Stimulated activated CD8-positive, alpha-beta memory T cell treated with anti-CD3 and anti-CD28 coated beads, Interleukin-12 subunit alpha, Interleukin-12 subunit beta, amount 100 ng/mL, for 1 hour (primary cell): ENCODE measurements around the gene ABHD18.
"Not testable (repeated sequence)": the region's sequence is repeated elsewhere in the genome, so short reads cannot be mapped to it uniquely, and the experiment has no call there.

ENCODE experiments used
- DNase-seq: peaks from one replicate; pipeline ENCODE4 v3.0.0-alpha.2; 2020; ENCODE audit warnings: low read depth

ABHD18 gene

DNA sequence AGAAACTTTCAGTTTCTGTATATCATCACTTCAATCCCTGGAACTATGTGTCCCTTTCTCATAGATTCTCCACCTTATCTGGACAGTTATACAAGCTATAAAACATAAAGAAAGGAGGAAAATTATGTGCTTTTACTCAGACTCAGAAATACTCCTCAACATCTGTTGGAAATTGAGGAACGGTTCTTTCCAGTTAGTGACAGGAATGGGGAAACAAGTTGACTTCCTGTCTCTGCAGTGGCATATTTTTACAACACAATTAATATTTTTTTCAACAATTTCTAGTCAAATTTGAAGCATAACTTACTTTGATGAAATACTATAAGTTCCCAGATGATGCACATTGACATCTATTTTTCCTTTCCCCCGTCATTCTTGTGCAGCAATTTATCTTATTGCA, 27.9 kb downstream of the ABHD18 start:
- no peak for DNase-seq

- DNase-seq: no peak
These were observed 30.6 kb downstream of the ABHD18 start for GRCh38 chr4:127995776-127996175.

- DNase-seq: not testable (repeated sequence)
These were observed 31.3 kb downstream of the ABHD18 start for GRCh38 chr4:127996521-127996920.

- no peak for DNase-seq
These were observed 32.6 kb downstream of the ABHD18 start for GRCh38 chr4:127997534-127998388.

GRCh38 chr4:128006592-128006991, 41.4 kb downstream of the ABHD18 start:
- no peak for DNase-seq

DNA sequence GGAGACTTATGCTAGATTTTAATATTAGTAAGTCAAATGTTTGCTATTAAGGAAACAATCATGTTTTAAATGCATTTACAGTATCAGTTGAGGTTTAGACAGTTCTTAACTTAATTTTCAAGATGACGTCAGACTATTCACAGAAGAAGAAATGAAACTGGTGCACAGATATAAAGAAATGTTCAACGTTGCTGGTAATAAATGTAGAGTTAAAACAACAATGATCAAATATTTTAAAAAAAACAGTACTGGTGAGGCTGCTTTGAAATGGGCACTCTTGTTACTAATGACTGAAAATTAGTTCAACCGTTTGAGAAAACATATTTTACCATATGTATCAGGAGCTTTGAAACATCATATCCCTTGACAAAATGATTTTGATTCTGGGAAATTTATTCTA, 44.2 kb downstream of the ABHD18 start:
- DNase-seq: no peak

DNA sequence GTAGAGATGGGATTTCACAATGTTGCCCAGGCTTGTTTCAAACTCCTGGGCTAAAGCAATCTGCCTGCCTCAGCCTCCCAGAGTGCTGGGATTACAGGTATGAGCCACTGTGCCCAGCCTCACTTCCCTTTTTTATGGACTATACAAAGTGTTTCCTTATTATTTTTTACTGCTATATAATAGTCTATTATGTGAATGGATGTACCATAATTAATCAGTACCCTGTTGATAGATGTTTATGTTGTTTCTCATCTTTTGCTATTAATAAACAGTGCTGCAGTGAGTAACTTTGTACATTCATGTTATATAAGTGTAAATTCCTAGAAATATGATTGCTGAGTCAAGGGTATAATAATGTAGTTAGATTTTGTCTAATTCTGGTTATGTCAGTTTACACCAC, 60.1 kb downstream of the ABHD18 start:
- DNase-seq: no peak

- no peak for DNase-seq
These were observed 64.7 kb downstream of the ABHD18 start for GRCh38 chr4:128029907-128030306.

DNA sequence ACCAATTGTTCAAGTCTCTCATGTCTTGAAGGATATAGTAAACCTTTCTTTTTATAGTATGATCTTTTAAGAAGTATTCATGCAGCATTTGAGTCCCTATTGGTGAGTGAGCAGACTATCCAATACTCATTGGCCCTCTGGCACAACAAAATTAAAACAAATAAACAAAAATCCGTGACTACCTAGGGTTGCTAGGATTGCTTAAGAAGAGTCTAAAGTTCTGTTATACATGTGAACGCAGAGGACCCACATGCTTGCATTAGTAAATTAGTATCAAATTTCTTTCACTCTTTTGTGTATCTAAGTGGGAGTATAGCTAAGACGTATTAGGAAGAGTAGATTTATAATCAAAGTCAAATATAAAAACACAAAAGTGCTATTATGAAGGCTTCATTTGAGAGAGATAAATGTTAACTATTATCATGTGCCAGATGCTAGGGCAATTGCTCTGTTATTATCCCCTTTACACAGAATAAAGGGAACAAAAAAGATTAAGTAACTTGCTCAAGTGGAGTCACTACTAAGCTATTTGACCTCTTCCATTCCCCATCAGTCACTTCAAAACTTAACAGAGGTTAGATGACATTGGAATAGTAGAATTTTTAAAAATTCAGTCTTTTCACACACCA, 66.7 kb downstream of the ABHD18 start:
- no peak for DNase-seq

DNA sequence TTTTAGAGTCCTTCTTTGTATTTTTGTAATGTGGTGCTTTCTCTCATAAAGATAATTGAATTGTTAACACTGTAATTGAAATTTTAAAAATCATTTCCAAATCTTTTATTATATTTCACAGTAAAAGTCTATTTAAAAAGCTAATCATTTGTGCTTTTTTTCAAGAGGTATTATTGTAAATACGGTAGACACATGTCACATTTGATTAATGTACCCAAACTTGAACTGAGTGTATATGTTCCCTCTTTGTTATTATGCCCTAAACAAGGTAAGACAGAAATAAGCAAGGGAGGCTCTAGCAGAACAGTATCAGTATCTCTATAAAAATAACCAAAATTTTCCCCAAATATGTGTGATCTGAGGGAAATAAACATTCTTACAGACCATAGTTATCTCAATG, 74.4 kb downstream of the ABHD18 start:
- no peak for DNase-seq

DNA sequence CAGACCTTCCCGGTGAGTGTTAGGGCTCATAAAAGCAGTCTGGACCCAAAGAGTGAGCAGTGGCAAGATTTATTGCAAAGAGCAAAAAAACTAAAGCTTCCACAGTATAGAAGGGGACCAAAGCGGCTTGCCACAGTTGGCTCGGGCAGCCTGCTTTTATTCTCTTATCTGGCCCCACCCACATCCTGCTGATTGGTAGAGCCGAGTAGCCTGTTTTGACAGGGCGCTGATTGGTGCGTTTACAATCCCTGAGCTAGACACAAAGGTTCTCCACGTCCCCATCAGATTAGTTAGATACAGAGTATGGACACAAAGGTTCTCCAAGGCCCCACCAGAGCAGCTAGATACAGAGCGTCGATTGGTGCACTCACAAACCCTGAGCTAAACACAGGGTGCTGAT, 81.8 kb downstream of the ABHD18 start:
- not testable (repeated sequence) for DNase-seq

DNA sequence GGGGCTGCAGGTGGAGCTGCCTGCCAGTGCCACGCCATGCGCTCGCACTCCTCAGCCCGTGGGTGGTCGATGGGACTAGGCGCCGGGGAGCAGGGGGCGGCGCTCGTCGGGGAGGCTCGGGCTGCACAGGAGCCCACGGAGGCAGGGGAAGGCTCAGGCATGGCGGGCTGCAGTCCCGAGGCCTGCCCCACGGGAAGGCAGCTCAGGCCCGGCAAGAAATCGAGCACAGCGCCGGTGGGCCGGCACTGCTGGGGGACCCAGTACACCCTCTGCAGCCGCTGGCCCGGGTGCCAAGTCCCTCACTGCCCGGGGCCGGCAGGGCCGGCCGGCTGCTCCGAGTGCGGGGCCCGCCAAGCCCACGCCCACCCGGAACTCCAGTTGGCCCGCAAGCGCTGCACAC, 82.3 kb downstream of the ABHD18 start:
- not testable (repeated sequence) for DNase-seq

DNA sequence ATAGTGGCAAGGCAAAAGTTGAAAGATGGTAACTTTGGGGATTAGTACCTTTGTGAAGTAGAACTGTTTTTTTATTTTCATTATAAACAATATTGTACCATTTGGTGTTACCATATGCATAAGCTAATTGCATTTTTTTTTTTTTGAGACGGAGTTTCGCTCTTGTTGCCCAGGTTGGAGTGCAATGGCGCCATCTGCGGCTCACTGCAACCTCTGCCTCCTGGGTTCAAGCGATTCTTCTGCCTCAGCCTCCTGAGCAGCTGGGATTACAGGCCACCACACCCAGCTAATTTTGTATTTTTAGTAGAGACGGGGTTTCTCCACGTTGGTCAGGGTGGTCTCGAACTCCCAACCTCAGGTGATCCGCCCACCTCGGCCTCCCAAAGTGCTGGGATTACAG, 86.0 kb downstream of the ABHD18 start:
- not testable (repeated sequence) for DNase-seq

DNA sequence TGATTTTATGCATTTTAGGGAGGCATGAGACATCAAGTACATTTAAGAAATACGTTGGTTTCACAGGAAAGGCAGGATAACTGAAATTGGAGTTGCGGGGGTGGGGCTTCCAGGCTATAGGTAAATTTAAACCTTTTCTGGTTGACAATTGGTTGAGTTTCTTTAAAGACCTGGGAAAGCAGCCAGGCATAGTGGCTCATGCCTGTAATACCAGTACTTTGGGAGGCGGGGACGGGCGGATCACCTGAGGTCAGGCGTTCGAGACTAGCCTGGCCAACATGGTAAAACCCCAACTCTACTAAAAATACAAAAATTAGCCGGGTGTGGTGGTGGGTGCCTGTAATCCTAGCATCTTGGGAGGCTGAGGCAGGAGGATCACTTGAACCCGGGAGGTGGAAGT, 89.7 kb downstream of the ABHD18 start:
- DNase-seq: not testable (repeated sequence)

- DNase-seq: not testable (repeated sequence)
These were observed 90.4 kb downstream of the ABHD18 start for GRCh38 chr4:128055441-128056206.

GRCh38 chr4:128056396-128056795, 91.2 kb downstream of the ABHD18 start:
- no peak for DNase-seq

- no peak for DNase-seq
These were observed 95.0 kb downstream of the ABHD18 start for GRCh38 chr4:128060121-128060698.

- DNase-seq: peak; percentile 84
These were observed 95.7 kb downstream of the ABHD18 start, which contains the start of gene LARP1B for GRCh38 chr4:128060699-128061565. Gene LARP1B, plus strand, starts transcription at chr4:128061312. Its CDS starts 13,640 bp downstream, at chr4:128074952.

DNA sequence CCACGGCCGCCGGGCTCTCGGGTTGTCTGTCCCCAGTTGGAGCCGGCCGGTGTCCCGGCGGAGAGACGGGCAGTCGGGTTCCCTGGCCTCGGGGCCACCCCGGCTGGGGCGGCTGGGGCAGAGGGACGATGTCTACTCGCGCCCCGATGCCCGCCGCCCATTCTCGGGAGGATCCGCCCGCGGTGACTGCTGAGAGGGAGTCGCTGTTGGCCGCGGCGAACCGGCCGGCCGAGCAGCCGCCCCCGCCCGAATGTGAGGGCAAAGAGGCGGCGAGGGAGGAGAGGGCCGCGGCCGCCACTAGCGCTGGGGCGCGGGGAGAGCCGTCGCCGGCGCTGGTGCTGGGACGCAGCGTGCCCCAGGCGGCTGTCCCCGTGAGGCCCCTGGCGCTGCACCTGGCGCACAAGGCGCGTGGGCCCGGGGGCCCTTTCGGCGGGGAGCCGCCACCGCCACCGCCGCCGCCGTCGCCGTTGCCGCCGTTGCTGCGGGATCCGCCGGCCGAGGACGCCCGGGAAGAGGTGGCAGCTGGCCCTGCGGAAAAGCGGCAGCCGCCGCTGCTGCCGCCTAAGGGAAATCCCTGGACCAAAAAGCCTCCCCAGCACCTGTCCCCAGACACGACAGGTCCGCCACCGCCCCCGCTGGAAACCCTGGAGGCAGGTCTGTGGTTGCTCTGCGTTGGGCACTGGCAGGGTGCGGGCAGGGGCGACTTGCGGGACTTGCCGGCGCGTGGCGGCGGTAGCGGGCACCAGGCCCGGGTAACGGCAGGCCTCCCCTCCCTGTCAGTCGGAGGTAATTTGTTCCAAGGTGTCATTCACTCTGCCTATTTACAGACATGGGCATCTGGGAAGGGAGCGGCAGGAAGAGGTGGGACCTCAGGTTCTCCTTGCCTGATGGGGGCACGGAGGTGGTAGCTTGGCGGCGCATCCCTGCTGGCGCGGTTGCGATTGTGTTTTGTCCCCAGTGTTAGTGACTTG, 96.6 kb downstream of the ABHD18 start:
- DNase-seq: peak; percentile 40

DNA sequence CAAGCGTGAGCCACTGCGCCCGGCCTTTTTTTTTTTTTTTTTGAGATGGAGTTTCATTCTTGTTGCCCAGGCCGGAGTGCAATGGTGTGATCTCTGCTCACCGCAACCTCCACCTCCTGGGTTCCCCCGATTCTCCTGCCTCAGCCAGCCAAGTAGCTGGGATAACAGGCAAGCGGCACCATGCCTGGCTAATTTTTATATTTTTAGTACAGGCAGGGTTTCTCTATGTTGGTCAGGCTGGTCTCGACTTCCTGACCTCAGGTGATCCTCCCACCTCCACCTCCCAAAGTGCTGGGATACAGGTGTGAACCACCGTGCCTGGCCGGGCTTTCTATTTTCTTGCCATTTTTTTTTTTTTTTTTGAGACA, 101.2 kb downstream of the ABHD18 start:
- not testable (repeated sequence) for DNase-seq
